A549 (cell line): ENCODE data around the gene ZNF543. TPM values are rescaled to one million over a fixed set of nuclear protein-coding genes. Genes with fewer than 3 reads are reported as not detected.
"Not testable (repeated sequence)": the region's sequence is repeated elsewhere in the genome, so short reads cannot be mapped to it uniquely, and the experiment has no call there.

Experiments used
- ATAC-seq, 2 experiments: fragments of 200-7000 bp in 1 of 2; fragments of >200 bp in 1 of 2; cut with Nextera tagmentation in 1 of 2; cut with Tn5 transposase in 1 of 2; 3 replicates each; pipeline versions ENCODE4 v1.8.0 to v1.9.1; 2018 to 2020; ENCODE audit warnings: mild to moderate bottlenecking in 1 of 2, moderate library complexity in 1 of 2
- CTCF ChIA-PET: fragments of 300-600 bp; sonication (Branson Sonifier 250); formaldehyde crosslinking; extraction: SDS; loops from one replicate; lab custom pipeline; 2021; ENCODE audit warnings: antibody characterized with exemption, inconsistent platforms; lab: Yijun Ruan, JAX
- POLR2A ChIA-PET: fragments of 350-600 bp; formaldehyde crosslinking; extraction: SDS; loops from one replicate; lab custom pipeline; 2021; ENCODE audit warnings: antibody characterized with exemption, inconsistent platforms; lab: Yijun Ruan, JAX
- DNase-seq, 2 experiments: peaks; one replicate each; pipeline versions ENCODE4 v3.0.0 to v3.0.0-alpha.2; 2011 to 2016; ENCODE audit warnings: low read depth in 1 of 2, low spot score in 1 of 2
- FAIRE-seq: peaks from 2 replicates; lab custom pipeline; 2011; peaks lifted over from hg19 to GRCh38; lab: Jason Lieb, UNC
- H3K27ac ChIP-seq, 2 experiments: fragments of >200 bp; sonication (Bioruptor Twin); formaldehyde crosslinking; 3 replicates each; pipeline ENCODE4 v1.5.1; 2016 to 2017
- H3K4me1 ChIP-seq: fragments of >200 bp; sonication (Bioruptor Twin); formaldehyde crosslinking; 3 replicates; pipeline ENCODE4 v1.6.1; 2016
- H3K4me2 ChIP-seq: fragments of >200 bp; sonication (Bioruptor Twin); formaldehyde crosslinking; 3 replicates; pipeline ENCODE4 v1.6.1; 2016
- H3K4me3 ChIP-seq: fragments of >200 bp; sonication (Bioruptor Twin); formaldehyde crosslinking; 3 replicates; pipeline ENCODE4 v1.5.1; 2016
- H3K9me3 ChIP-seq: fragments of >200 bp; sonication (Bioruptor Twin); formaldehyde crosslinking; 3 replicates; pipeline ENCODE4 v1.6.1; 2016
- EHF ChIP-seq: fragments of 250-450 bp; sonication (Bioruptor Pico); IDR thresholded peaks from 2 replicates; pipeline ENCODE4 v1.5.0; 2020; ENCODE audit warnings: mild to moderate bottlenecking
- EHMT2 ChIP-seq: fragments of 200-600 bp; sonication (generic); IDR thresholded peaks from 2 replicates; pipeline ENCODE4 v1.6.1; 2016; ENCODE audit warnings: antibody characterized with exemption, low read depth, mild to moderate bottlenecking, moderate library complexity
- ELK1 ChIP-seq: fragments of 150-350 bp; IDR thresholded peaks from 2 replicates; pipeline ENCODE4 v1.6.1; 2014; ENCODE audit warnings: low read depth, mild to moderate bottlenecking, low read length
- FOXS1 ChIP-seq: fragments of 250-450 bp; sonication (Bioruptor Pico); IDR thresholded peaks from 2 replicates; pipeline ENCODE4 v1.5.0; 2020; ENCODE audit warnings: mild to moderate bottlenecking, moderate library complexity
- HDAC2 ChIP-seq: fragments of 200-600 bp; sonication (generic); IDR thresholded peaks from 2 replicates; pipeline ENCODE4 v1.6.1; 2016
- HEYL ChIP-seq: fragments of 250-450 bp; sonication (Bioruptor Pico); IDR thresholded peaks from 2 replicates; pipeline ENCODE4 v1.8.0; 2021; ENCODE audit warnings: mild to moderate bottlenecking, moderate library complexity
- HOXA7 ChIP-seq: fragments of 250-450 bp; sonication (Bioruptor Pico); IDR thresholded peaks from 2 replicates; pipeline ENCODE4 v1.5.0; 2020; ENCODE audit warnings: mild to moderate bottlenecking, moderate library complexity
- JUNB ChIP-seq: fragments of >200 bp; sonication (Bioruptor Twin); formaldehyde crosslinking; IDR thresholded peaks from 2 replicates; pipeline ENCODE4 v1.6.1; 2016
- MAFK ChIP-seq: fragments of 450-650 bp; IDR thresholded peaks from 2 replicates; pipeline ENCODE4 v1.6.1; 2014; ENCODE audit not compliant: partially characterized antibody
- NFE2L2 ChIP-seq: fragments of 150-350 bp; conservative IDR thresholded peaks from 2 replicates; pipeline ENCODE4 v1.6.1; 2014; ENCODE audit warnings: low read length
- NPAS2 ChIP-seq: fragments of 250-450 bp; sonication (Bioruptor Pico); IDR thresholded peaks from 2 replicates; pipeline ENCODE4 v1.8.0; 2022; ENCODE audit warnings: mild to moderate bottlenecking, moderate library complexity, borderline replicate concordance
- PHF8 ChIP-seq: fragments of 200-600 bp; sonication (generic); IDR thresholded peaks from 2 replicates; pipeline ENCODE4 v1.6.1; 2016; ENCODE audit warnings: low read depth, mild to moderate bottlenecking, antibody characterized with exemption, moderate library complexity, borderline replicate concordance
- ZC3H11A ChIP-seq: fragments of 450-650 bp; IDR thresholded peaks from 2 replicates; pipeline ENCODE4 v1.6.1; 2014; ENCODE audit warnings: antibody characterized with exemption, mild to moderate bottlenecking
- ZFP36 ChIP-seq: fragments of 450-650 bp; IDR thresholded peaks from 2 replicates; pipeline ENCODE4 v1.6.1; 2014; ENCODE audit warnings: borderline replicate concordance; ENCODE audit not compliant: partially characterized antibody
- ZSCAN20 ChIP-seq: fragments of 250-450 bp; sonication (Bioruptor Pico); IDR thresholded peaks from 2 replicates; pipeline ENCODE4 v1.8.0; 2022; ENCODE audit warnings: mild to moderate bottlenecking, moderate library complexity
- WGBS: methylation state at CpG from one replicate; pipeline ENCODE4 v1.1.6; 2017; ENCODE audit errors: missing lambda C conversion rate; 5-methylcytosine and 5-hydroxymethylcytosine counted together
- polyA plus RNA-seq, 4 experiments: library from polyadenylated mRNA; depleted of rRNA in 3 of 4; stranded (reverse); fragments of >200 nt; fragmentation: RNase III in 1 of 4; extraction: RNeasy Plus Mini Kit Qiagen cat#74134 plus additional on column Dnase treatment in 1 of 4; gene quantifications; 2 replicates in 3 of 4; 3 replicates in 1 of 4; pipeline ENCODE4 v1.2.3, GENCODE V29; 2011 to 2017
- TF ChIP-seq, protein P1 (sequence below): fragments of >200 bp; sonication (Bioruptor Twin); formaldehyde crosslinking; IDR thresholded peaks from 2 replicates; pipeline ENCODE4 v1.6.1; 2016

The ZNF543 gene
- polyA plus RNA-seq, 2 of the 4 experiments (the other 2 are of a cell fraction) = 1.5 to 3.9 TPM

- peak overlapping the region; percentile 64 for H3K4me2 ChIP-seq
- peak overlapping the region; percentile 64 to 89 for H3K27ac ChIP-seq
- H3K4me3 ChIP-seq = peak overlapping the region; percentile 66
- FAIRE-seq = no peak
- WGBS = 14% methylated on average over 5 of the region's 18 CpGs
- no peak; a peak in 2 of 6 replicates for ATAC-seq
- ChIA-PET POLR2A (interaction anchor here (1.4 to 2.5 kb wide), 2 partner anchors 13 to 26 kb away, joined by 5 to 12 read pairs; partner anchors contain the start of genes ZNF304 and ZNF548), CTCF (interaction anchor here (0.8 to 1.6 kb wide), 2 partner anchors 30 to 102 kb away, joined by 3 read pairs; no protein-coding TSS in a partner anchor)
- no peaks in the 10 kb centered on the region for H3K4me1 ChIP-seq
- TF ChIP-seq ZC3H11A = no peak
- peak; percentile 28; the same call in 1 of the 2 replicates for TF ChIP-seq PHF8
- H3K9me3 ChIP-seq = peaks cover 95% of the 10 kb centered on the region
- peak in 1 of 2 experiments; percentile 27 for DNase-seq
Measured at GRCh38 chr19:57363688-57364181, 43.5 kb downstream of the ZNF543 start.

DNA sequence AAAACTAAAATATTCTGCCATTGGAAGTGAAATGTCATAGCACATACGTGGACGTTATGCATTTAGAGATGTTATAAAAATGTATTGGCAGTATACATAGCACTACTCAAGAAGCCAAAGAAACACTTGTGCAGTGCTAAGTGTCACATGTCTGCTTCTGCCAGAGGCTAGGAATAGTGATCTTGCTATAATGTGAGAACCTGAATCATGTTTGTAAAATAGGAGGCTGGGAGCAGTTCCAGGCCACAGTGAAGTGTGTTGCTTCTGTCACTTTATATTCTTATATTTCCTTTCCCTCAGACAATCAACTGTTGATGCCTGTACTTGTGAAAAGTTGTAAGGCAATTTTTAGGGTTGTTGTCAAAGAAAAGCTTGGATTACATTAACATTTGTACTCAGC lies 46.5 kb downstream of the ZNF543 start:
- H3K4me1 ChIP-seq = no peaks in the 10 kb centered on the region
- no peak overlapping the region for H3K27ac ChIP-seq
- CTCF ChIA-PET = interaction anchor here (1.6 kb wide), 1 partner anchor 9 kb away, joined by 7 read pairs; no protein-coding TSS in a partner anchor
- peaks cover 73% of the 10 kb centered on the region for H3K9me3 ChIP-seq
- H3K4me3 ChIP-seq = no peak overlapping the region
- 89% methylated on average over 2 of the region's 2 CpGs for WGBS
- ATAC-seq (no peak), DNase-seq (no peak), FAIRE-seq (no peak)
- H3K4me2 ChIP-seq = no peak overlapping the region
- TF ChIP-seq NFE2L2 (no peak), HEYL (CRISPR knock-in tag) (no peak), FOXS1 (CRISPR knock-in tag) (no peak), HDAC2 (no peak), EHMT2 (no peak), ZFP36 (no peak)
- TF ChIP-seq, protein P1, sequence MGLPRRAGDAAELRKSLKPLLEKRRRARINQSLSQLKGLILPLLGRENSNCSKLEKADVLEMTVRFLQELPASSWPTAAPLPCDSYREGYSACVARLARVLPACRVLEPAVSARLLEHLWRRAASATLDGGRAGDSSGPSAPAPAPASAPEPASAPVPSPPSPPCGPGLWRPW = no peak
- TF ChIP-seq, all 56 proteins: peak for 0
- POLR2A ChIA-PET = no interaction called here

DNA sequence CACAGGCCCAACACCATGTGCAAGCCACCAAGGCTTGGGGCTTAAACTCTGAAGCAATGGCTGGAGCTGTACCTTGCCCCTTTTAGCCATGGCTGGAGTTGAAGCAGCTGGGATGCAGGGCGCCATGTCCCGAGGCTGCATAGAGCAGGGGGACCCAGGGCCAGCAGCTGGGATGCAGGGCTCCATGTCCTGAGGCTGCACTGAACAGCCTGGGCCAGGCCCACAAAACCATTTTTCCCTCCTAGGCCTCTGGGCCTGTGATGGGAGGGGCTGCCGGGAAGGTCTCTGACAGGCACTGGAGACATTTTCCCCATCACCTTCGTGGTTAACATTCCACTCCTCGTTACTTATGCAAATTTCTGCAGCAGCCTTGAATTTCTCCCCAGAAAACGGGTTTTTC lies 53.9 kb downstream of the ZNF543 start:
- ATAC-seq (no peak), DNase-seq (no peak)
- no peaks in the 10 kb centered on the region for H3K4me1 ChIP-seq
- POLR2A ChIA-PET = no interaction called here
- peaks cover 77% of the 10 kb centered on the region for H3K9me3 ChIP-seq
- WGBS = 50% methylated on average over 6 of the region's 6 CpGs
- TF ChIP-seq ZFP36 (peak; percentile 86), HOXA7 (no peak)
- TF ChIP-seq, all 56 proteins: peak for 1
- H3K4me3 ChIP-seq = no peak overlapping the region
- H3K27ac ChIP-seq = no peak overlapping the region
- no peak for FAIRE-seq
- no peak overlapping the region for H3K4me2 ChIP-seq
- CTCF ChIA-PET = no interaction called here

DNA sequence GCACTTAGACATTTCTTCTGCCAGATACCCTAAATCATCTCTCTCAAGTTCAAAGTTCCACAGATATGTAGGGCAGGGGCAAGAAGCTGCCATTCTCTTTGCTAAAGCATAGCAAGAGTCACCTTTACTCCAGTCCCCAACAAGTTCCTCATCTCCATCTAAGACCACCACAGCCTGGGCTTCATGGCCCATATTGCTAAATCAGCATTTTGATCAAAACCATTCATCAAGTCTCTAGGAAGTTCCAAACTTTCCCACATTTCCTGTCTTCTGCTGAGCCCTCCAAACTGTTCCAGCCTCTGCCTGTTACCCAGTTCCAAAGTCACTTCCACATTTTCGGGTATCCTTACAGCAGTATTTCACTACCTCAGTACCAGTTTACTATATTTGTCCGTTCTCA lies 54.4 kb downstream of the ZNF543 start:
- H3K9me3 ChIP-seq = peaks cover 82% of the 10 kb centered on the region
- not testable (repeated sequence) for ATAC-seq, FAIRE-seq, H3K4me3 ChIP-seq, H3K4me2 ChIP-seq
- peak; percentile 94 for TF ChIP-seq MAFK
- TF ChIP-seq, all 56 proteins: peak for 1; not testable (repeated sequence) for 55
- POLR2A ChIA-PET, H3K27ac ChIP-seq, DNase-seq, CTCF ChIA-PET, H3K4me1 ChIP-seq: not testable (repeated sequence)
- WGBS = 60% methylated on average over 2 of the region's 2 CpGs

DNA sequence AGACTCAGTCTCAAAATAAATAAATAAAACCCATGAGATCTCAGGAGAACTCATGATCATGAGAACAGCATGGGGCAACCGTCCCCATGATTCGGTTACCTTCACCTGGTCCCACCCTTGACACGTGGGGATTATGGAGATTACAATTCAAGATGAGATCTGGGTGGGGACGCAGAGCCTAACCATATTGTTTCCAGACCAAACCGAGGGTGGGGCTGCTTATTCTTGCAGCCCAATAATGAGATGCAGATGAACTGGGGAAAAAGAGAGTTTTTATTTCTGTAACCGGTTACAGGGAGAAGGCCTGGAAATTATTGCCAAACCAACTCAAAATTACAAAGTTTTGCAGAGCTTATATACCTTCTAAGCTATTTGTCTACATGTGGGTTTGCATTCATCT lies 55.9 kb downstream of the ZNF543 start:
- H3K4me3 ChIP-seq = no peak overlapping the region
- no peak overlapping the region for H3K4me2 ChIP-seq
- ChIA-PET CTCF (no interaction called here), POLR2A (no interaction called here)
- DNase-seq (no peak), FAIRE-seq (no peak), ATAC-seq (no peak)
- no peak overlapping the region for H3K27ac ChIP-seq
- no peaks in the 10 kb centered on the region for H3K4me1 ChIP-seq
- peaks cover 97% of the 10 kb centered on the region for H3K9me3 ChIP-seq
- no peak for TF ChIP-seq ELK1
- no peak for TF ChIP-seq EHF (CRISPR knock-in tag)
- no peak for TF ChIP-seq JUNB
- TF ChIP-seq NPAS2 = no peak
- no peak for TF ChIP-seq ZSCAN20 (CRISPR knock-in tag)
- 71% methylated on average over 6 of the region's 6 CpGs for WGBS
